ENCODE measurements around the gene MAP1LC3B. TPM values are rescaled to one million over a fixed set of nuclear protein-coding genes. Genes with fewer than 3 reads are reported as not detected.
A peak's percentile ranks its signal among the peaks of the same experiment; 100 is the strongest.

Gene MAP1LC3B
- total and polyA plus RNA-seq, 2 of the 8 experiments (the other 6 are each of a cell fraction or from before 2014, with no cell fraction given): 29.5 to 48.5 TPM

GRCh38 chr16:87347932-87348615 is 44.1 kb upstream of the MAP1LC3B start:
- H3K18ac ChIP-seq (ENCODE audit: extremely low read depth, low read length): no peak overlapping the region
- H2BK20ac ChIP-seq (ENCODE audit: low read length): no peak overlapping the region
- peaks cover 0 to 11% (median 1%) of the 10 kb centered on the region in 4 experiments; a peak in 3 of 7 replicates for H3K4me1 ChIP-seq (replicated peaks in 1 of 4; ENCODE audit: control insufficient read depth in 3 of 4, insufficient read depth in 4 of 4, low read length in 3 of 4)
- no peak for DNase-seq (ENCODE audit: low read depth in 1 of 2, low spot score in 2 of 2)
- POLR2A ChIA-PET (ENCODE audit: partially characterized antibody): no interaction called here
- H2AK5ac ChIP-seq (ENCODE audit: low read depth, low read length): no peak overlapping the region
- H3K14ac ChIP-seq (ENCODE audit: insufficient read length): no peak overlapping the region
- no peaks in the 10 kb centered on the region for H3K23me2 ChIP-seq (ENCODE audit: low read depth, low read length)
- peaks cover 0 to 5% of the 10 kb centered on the region in 2 experiments for H4K20me1 ChIP-seq (replicated peaks in 1 of 2; ENCODE audit: control insufficient read depth in 1 of 2, insufficient read depth in 2 of 2, low read length in 2 of 2)
- H4K8ac ChIP-seq (ENCODE audit: extremely low read depth, insufficient read depth, low read length): peak overlapping the region; percentile 0; the same call in 1 of the 2 replicates
- 88% methylated on average over 13 of the region's 13 CpGs; no CpG with 5 or more reads in 1 of the 2 experiments for WGBS, 2 experiments (ENCODE audit: extremely low coverage in 1 of 2, insufficient coverage in 1 of 2, insufficient read length in 1 of 2, insufficient replicate concordance in 2 of 2, low coverage in 1 of 2, low lambda C conversion rate in 2 of 2, missing lambda C conversion rate in 1 of 2)
- no peak overlapping the region for H3K23ac ChIP-seq (ENCODE audit: insufficient read length)
- H2BK5ac ChIP-seq (ENCODE audit: low read depth, low read length): no peak overlapping the region
- H3K36me3 ChIP-seq (ENCODE audit: control insufficient read depth in 2 of 4, insufficient read depth in 4 of 4, low read length in 3 of 4): peaks cover 0 to 3% (median 0%) of the 10 kb centered on the region in 4 experiments; a peak in 2 of 8 replicates
- no peaks in the 10 kb centered on the region for H3K9me3 ChIP-seq (ENCODE audit: insufficient read depth in 2 of 2, low read depth in 1 of 2, low read length in 1 of 2)
- no peak overlapping the region for H3K4me3 ChIP-seq (ENCODE audit: extremely low read depth in 1 of 4, insufficient read depth in 2 of 4, low read depth in 3 of 4, low read length in 4 of 4)
- no peak overlapping the region for H2BK12ac ChIP-seq (ENCODE audit: low read depth, low read length)
- FAIRE-seq: no peak
- H3K4ac ChIP-seq (replicated peaks; ENCODE audit: insufficient read length, low read depth, low read length): no peak overlapping the region
- peaks cover 7% of the 10 kb centered on the region for H3K79me1 ChIP-seq (ENCODE audit: low read depth, low read length)
- H2AFZ ChIP-seq (ENCODE audit: low read length): no peak overlapping the region
- no peak overlapping the region for H3K56ac ChIP-seq (replicated peaks; ENCODE audit: insufficient read length, low read depth, low read length)
- H3K27me3 ChIP-seq (replicated peaks in 1 of 4; ENCODE audit: control insufficient read depth in 3 of 4, extremely low read depth in 1 of 4, insufficient read depth in 3 of 4, low read length in 3 of 4): no peaks in the 10 kb centered on the region
- H3K4me2 ChIP-seq (ENCODE audit: insufficient read depth in 1 of 2, low read depth in 2 of 2, low read length in 2 of 2): no peak overlapping the region
- CTCF ChIA-PET (ENCODE audit: partially characterized antibody): interaction anchor here (0.6 to 2.3 kb wide), 8 partner anchors 9 to 224 kb away, joined by 3 to 8 read pairs (median 5); no protein-coding TSS in a partner anchor
- no peak for TF ChIP-seq ATF2 (IDR thresholded peaks at IDR 0.05; ENCODE audit: low read length)
- TF ChIP-seq, protein P1, sequence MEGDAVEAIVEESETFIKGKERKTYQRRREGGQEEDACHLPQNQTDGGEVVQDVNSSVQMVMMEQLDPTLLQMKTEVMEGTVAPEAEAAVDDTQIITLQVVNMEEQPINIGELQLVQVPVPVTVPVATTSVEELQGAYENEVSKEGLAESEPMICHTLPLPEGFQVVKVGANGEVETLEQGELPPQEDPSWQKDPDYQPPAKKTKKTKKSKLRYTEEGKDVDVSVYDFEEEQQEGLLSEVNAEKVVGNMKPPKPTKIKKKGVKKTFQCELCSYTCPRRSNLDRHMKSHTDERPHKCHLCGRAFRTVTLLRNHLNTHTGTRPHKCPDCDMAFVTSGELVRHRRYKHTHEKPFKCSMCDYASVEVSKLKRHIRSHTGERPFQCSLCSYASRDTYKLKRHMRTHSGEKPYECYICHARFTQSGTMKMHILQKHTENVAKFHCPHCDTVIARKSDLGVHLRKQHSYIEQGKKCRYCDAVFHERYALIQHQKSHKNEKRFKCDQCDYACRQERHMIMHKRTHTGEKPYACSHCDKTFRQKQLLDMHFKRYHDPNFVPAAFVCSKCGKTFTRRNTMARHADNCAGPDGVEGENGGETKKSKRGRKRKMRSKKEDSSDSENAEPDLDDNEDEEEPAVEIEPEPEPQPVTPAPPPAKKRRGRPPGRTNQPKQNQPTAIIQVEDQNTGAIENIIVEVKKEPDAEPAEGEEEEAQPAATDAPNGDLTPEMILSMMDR (IDR thresholded peaks at IDR 0.05; ENCODE audit: control extremely low read depth in 1 of 3, insufficient read depth in 1 of 3, low read depth in 1 of 3, low read length in 3 of 3): peak; percentile 31 to 54 (median 35)
- no peaks in the 10 kb centered on the region; a peak in 1 of 4 replicates for H3K79me2 ChIP-seq (ENCODE audit: control insufficient read depth in 1 of 2, insufficient read depth in 2 of 2, low read length in 2 of 2)
- H4K5ac ChIP-seq (ENCODE audit: insufficient read length, low read depth, low read length): peak overlapping the region; percentile 26
- H4K91ac ChIP-seq (replicated peaks; ENCODE audit: insufficient read length, low read length): no peak overlapping the region
- H2BK120ac ChIP-seq (replicated peaks; ENCODE audit: low read depth, low read length): no peak overlapping the region
- no peak overlapping the region for H2BK15ac ChIP-seq (ENCODE audit: low read length)
- no peak overlapping the region for H3K27ac ChIP-seq (ENCODE audit: low read depth, low read length)
- no peak overlapping the region for H3K9ac ChIP-seq (replicated peaks in 1 of 4; ENCODE audit: extremely low read depth in 1 of 4, low read depth in 3 of 4, low read length in 3 of 4)
